ENCODE results near the gene AFF2. TPM values are rescaled to one million over a fixed set of nuclear protein-coding genes. Genes with fewer than 3 reads are reported as not detected.

Gene AFF2
- polyA plus RNA-seq, 1 of the 3 experiments (the other 2 are of a cell fraction) = not detected

- TF ChIP-seq REST (IDR thresholded peaks at IDR 0.05; ENCODE audit: low read depth, low read length) = no peak
- TF ChIP-seq YY1 (IDR thresholded peaks at IDR 0.05; ENCODE audit: low read depth) = no peak
- no peak for TF ChIP-seq CTCF (IDR thresholded peaks at IDR 0.05)
- TF ChIP-seq RAD21 (IDR thresholded peaks at IDR 0.05; ENCODE audit: low read length) = no peak
- no peak for TF ChIP-seq ZBTB33 (IDR thresholded peaks at IDR 0.05; ENCODE audit: borderline replicate concordance, low read depth)
Observed at GRCh38 chrX:148647651-148648050, 147.2 kb downstream of the AFF2 start (continued).

GRCh38 chrX:148649145-148649795, 148.9 kb downstream of the AFF2 start:
- H4K20me1 ChIP-seq (ENCODE audit: insufficient read depth) = no peaks in the 10 kb centered on the region
- H3K36me3 ChIP-seq (replicated peaks in 1 of 2; ENCODE audit: control insufficient read depth in 1 of 2, insufficient read depth in 2 of 2, low read length in 1 of 2) = no peaks in the 10 kb centered on the region
- 2% methylated on average over 8 of the region's 8 CpGs for WGBS (ENCODE audit: low lambda C conversion rate)
- H3K27me3 ChIP-seq (ENCODE audit: insufficient read depth) = no peaks in the 10 kb centered on the region
- no peak overlapping the region for H2AFZ ChIP-seq (ENCODE audit: low read depth)
- POLR2A ChIA-PET = no interaction called here
- no peaks in the 10 kb centered on the region for H3K4me1 ChIP-seq (ENCODE audit: control insufficient read depth in 1 of 2, insufficient read depth in 2 of 2, low read depth in 1 of 2, low read length in 1 of 2)
- no peaks in the 10 kb centered on the region for H3K79me2 ChIP-seq (ENCODE audit: insufficient read depth)
- no peak overlapping the region for H3K9ac ChIP-seq
- no peaks in the 10 kb centered on the region for H3F3A ChIP-seq (replicated peaks; ENCODE audit: insufficient read depth)
- CTCF ChIA-PET = no interaction called here
- H3K4me2 ChIP-seq = no peak overlapping the region
- no peak overlapping the region for H3K4me3 ChIP-seq (ENCODE audit: low read depth in 2 of 2, low read length in 1 of 2)
- no peaks in the 10 kb centered on the region for H3K9me2 ChIP-seq
- H3K9me3 ChIP-seq = no peaks in the 10 kb centered on the region; the same call in 1 of the 2 replicates
- no peak overlapping the region for H3K27ac ChIP-seq (ENCODE audit: low read depth in 2 of 2, low read length in 1 of 2)
- DNase-seq = no peak
- no peak for TF ChIP-seq SMC3 (IDR thresholded peaks at IDR 0.05; ENCODE audit: low read depth, low read length)
- no peak for TF ChIP-seq RFX5 (IDR thresholded peaks at IDR 0.05; ENCODE audit: low read length)
- TF ChIP-seq ELF1 (IDR thresholded peaks at IDR 0.05) = no peak
- TF ChIP-seq USF1 (IDR thresholded peaks at IDR 0.05; ENCODE audit: borderline replicate concordance, low read depth) = no peak
- no peak for TF ChIP-seq NRF1 (IDR thresholded peaks at IDR 0.05; ENCODE audit: low read depth, low read length)
- no peak for TF ChIP-seq GABPA (IDR thresholded peaks at IDR 0.05; ENCODE audit: low read depth)
- TF ChIP-seq REST (IDR thresholded peaks at IDR 0.05; ENCODE audit: low read depth, low read length) = no peak
- no peak for TF ChIP-seq MXI1 (IDR thresholded peaks at IDR 0.05; ENCODE audit: low read depth, low read length)
- TF ChIP-seq ZBTB33 (IDR thresholded peaks at IDR 0.05; ENCODE audit: borderline replicate concordance, low read depth) = no peak
- TF ChIP-seq POLR2AphosphoS5 (IDR thresholded peaks at IDR 0.05; ENCODE audit: low read depth, low read length) = no peak
- TF ChIP-seq IRF3 (IDR thresholded peaks at IDR 0.05; ENCODE audit: low read depth, low read length) = no peak

Measured in SK-N-SH (cell line).